Nephron progenitor cell (in vitro differentiated cells): ENCODE data around the gene TDRD1.

Source experiments
- DNase-seq: peaks from one replicate; pipeline ENCODE4 v3.0.0; 2021
- H3K27ac Mint-ChIP-seq: 2 replicates; pipeline ENCODE4 v1.8.0; 2021; ENCODE audit warnings: mild to moderate bottlenecking, moderate library complexity, mixed read lengths
- H3K27me3 Mint-ChIP-seq: 2 replicates; pipeline ENCODE4 v1.8.0; 2021; ENCODE audit warnings: mild to moderate bottlenecking, low read depth, mixed read lengths; ENCODE audit not compliant: poor library complexity
- H3K36me3 Mint-ChIP-seq: 2 replicates; pipeline ENCODE4 v1.8.0; 2021; ENCODE audit warnings: low read depth, mixed read lengths
- H3K4me1 Mint-ChIP-seq: 2 replicates; pipeline ENCODE4 v1.8.0; 2021; ENCODE audit warnings: mixed read lengths
- H3K4me3 Mint-ChIP-seq: 2 replicates; pipeline ENCODE4 v1.8.0; 2021; ENCODE audit warnings: mild to moderate bottlenecking, moderate library complexity, mixed read lengths
- H3K9me3 Mint-ChIP-seq: 2 replicates; pipeline ENCODE4 v1.8.0; 2021; ENCODE audit warnings: mild to moderate bottlenecking, moderate library complexity, mixed read lengths
- CTCF ChIP-seq: fragments of 200-600 bp; sonication (generic); IDR thresholded peaks from 2 replicates; pipeline ENCODE4 v1.5.0; 2021; ENCODE audit warnings: antibody characterized with exemption

The TDRD1 gene

DNA sequence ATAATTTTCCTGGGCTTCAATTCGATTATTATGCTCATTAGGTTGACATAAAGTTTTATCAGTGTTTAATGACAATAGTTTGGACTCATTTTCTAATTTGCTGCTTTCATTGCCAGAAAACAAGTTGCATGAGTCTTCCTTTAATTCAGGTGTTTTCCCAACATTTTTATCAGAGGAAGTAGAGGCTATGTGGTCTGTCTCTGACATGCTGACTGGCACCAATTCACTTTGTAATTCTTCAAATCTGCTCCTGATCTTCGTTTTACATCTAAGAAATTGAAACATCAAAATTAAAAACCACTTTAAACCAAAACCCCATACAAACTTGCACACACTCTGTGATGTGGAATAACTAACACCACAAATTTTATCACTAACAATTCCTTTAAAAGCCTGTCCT is 16.1 kb upstream of the TDRD1 start:
- no peak for DNase-seq
- H3K27ac Mint-ChIP-seq: peak overlapping the region; percentile 58
- peaks cover 5% of the 10 kb centered on the region for H3K9me3 Mint-ChIP-seq
- H3K27me3 Mint-ChIP-seq: no peaks in the 10 kb centered on the region
- no peak overlapping the region for H3K4me3 Mint-ChIP-seq
- H3K4me1 Mint-ChIP-seq: peaks cover 8% of the 10 kb centered on the region
- peaks cover 50% of the 10 kb centered on the region for H3K36me3 Mint-ChIP-seq
- TF ChIP-seq CTCF: no peak

DNA sequence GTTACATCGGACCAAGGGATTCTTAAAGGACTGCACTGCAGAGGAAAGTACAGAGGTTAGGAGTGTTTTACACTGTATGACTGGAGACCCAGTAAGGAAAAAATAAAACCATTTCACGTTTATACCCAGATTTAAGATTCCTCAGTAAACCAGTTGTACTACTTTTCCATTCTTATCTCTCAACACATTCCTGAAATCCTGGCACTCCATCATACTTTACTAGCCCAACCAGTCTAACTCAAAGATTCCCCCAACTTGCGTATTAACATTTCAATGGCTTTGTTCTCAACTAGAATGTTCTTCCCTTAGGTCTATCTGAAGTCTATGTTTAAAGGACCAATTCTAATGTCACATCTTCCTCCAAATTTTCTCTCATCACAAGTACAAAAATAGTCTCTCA is 13.1 kb upstream of the TDRD1 start:
- peaks cover 8% of the 10 kb centered on the region for H3K4me1 Mint-ChIP-seq
- DNase-seq: no peak
- peaks cover 26% of the 10 kb centered on the region for H3K9me3 Mint-ChIP-seq
- no peak for TF ChIP-seq CTCF
- peak overlapping the region; percentile 4 for H3K27ac Mint-ChIP-seq
- H3K4me3 Mint-ChIP-seq: no peak overlapping the region
- peaks cover 8% of the 10 kb centered on the region for H3K27me3 Mint-ChIP-seq
- H3K36me3 Mint-ChIP-seq: peaks cover 71% of the 10 kb centered on the region

DNA sequence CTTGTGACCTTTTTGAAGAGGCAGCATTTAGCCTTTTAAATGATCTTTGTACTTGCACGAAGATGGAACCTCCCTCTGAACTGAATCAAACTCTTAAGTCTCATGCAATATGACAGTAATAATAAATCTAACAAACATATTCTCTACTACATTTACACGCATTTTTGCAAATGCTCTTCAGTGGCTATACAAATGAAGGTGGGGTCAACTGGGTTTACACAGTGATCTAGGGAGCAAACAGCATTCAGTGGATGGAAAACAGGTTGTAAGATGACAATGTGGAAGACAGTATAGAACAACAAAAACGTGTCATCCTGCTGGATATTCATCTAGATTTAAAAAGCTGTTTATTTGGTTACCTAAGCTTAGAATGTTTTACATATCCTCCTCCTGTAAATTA is 12.7 kb upstream of the TDRD1 start:
- no peak for TF ChIP-seq CTCF
- peak overlapping the region; percentile 4 for H3K27ac Mint-ChIP-seq
- no peak overlapping the region for H3K4me3 Mint-ChIP-seq
- H3K36me3 Mint-ChIP-seq: peaks cover 68% of the 10 kb centered on the region
- peaks cover 8% of the 10 kb centered on the region for H3K27me3 Mint-ChIP-seq
- H3K4me1 Mint-ChIP-seq: peaks cover 8% of the 10 kb centered on the region
- DNase-seq: no peak
- peaks cover 26% of the 10 kb centered on the region for H3K9me3 Mint-ChIP-seq

DNA sequence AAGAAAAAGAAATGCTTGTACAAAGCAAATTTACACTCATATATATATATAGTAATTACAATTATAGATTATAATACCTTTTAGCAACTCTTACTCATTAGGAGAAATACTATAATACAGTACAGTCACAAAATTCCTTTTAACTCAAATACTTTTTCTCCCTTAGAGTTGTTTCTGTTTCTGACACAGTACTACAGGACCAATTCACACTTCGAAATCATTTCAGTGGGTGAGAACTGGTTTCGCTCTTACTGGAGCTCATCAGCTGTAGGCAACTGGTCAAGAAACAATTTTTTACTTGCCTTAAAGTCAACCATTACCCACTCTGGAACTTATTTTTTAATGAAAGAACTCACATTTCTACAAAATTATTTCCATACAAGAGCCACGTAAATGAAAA is 11.2 kb upstream of the TDRD1 start:
- Mint-ChIP-seq H3K9me3 (peaks cover 26% of the 10 kb centered on the region), H3K36me3 (peaks cover 64% of the 10 kb centered on the region), H3K27me3 (peaks cover 8% of the 10 kb centered on the region), H3K27ac (no peak overlapping the region), H3K4me3 (no peak overlapping the region), H3K4me1 (peaks cover 22% of the 10 kb centered on the region)
- TF ChIP-seq CTCF: no peak
- DNase-seq: no peak

GRCh38 chr10:114168450-114169009 is 10.6 kb upstream of the TDRD1 start:
- TF ChIP-seq CTCF: no peak
- no peak for DNase-seq
- Mint-ChIP-seq H3K4me1 (peaks cover 21% of the 10 kb centered on the region), H3K27ac (no peak overlapping the region), H3K4me3 (no peak overlapping the region), H3K36me3 (peaks cover 59% of the 10 kb centered on the region), H3K9me3 (peaks cover 26% of the 10 kb centered on the region), H3K27me3 (peaks cover 8% of the 10 kb centered on the region)

- no peak overlapping the region for H3K27ac Mint-ChIP-seq
- H3K36me3 Mint-ChIP-seq: peaks cover 44% of the 10 kb centered on the region
- H3K27me3 Mint-ChIP-seq: peaks cover 8% of the 10 kb centered on the region
- DNase-seq: no peak
- H3K4me3 Mint-ChIP-seq: peak overlapping the region; percentile 100
- H3K9me3 Mint-ChIP-seq: peaks cover 24% of the 10 kb centered on the region
- no peak for TF ChIP-seq CTCF
- H3K4me1 Mint-ChIP-seq: peaks cover 31% of the 10 kb centered on the region
These were observed 6.9 kb upstream of the TDRD1 start for GRCh38 chr10:114172216-114172615.
